MCF 10A (cell line): ENCODE data around the gene SLC35A3. TPM values are rescaled to one million over a fixed set of nuclear protein-coding genes. Genes with fewer than 3 reads are reported as not detected.
"Not testable (repeated sequence)": the region's sequence is repeated elsewhere in the genome, so short reads cannot be mapped to it uniquely, and the experiment has no call there.

ENCODE experiments used
- BruUV-seq: library from RNA; stranded (reverse); fragments of 400-500 nt; replicated peaks from 2 replicates; lab custom pipeline; 2021; lab: Mats Ljungman, UMichigan
- CTCF ChIA-PET: fragments of 300-600 bp; sonication (Branson Sonifier 250); formaldehyde crosslinking; extraction: SDS; loops from one replicate; lab custom pipeline; 2021; ENCODE audit warnings: antibody characterized with exemption, inconsistent platforms; lab: Yijun Ruan, JAX
- POLR2A ChIA-PET: fragments of 300-600, 350-650 bp; sonication (Branson Sonifier 250); formaldehyde crosslinking; extraction: SDS; loops from one replicate; lab custom pipeline; 2020; ENCODE audit warnings: antibody characterized with exemption, inconsistent platforms; lab: Yijun Ruan, JAX
- DNase-seq: peaks from one replicate; pipeline ENCODE4 v3.0.0-alpha.2; 2018; ENCODE audit not compliant: unreplicated experiment
- H3K27ac Mint-ChIP-seq: one replicate; pipeline ENCODE4 v1.8.0; 2022; ENCODE audit warnings: mild to moderate bottlenecking, low read depth, mixed read lengths; ENCODE audit not compliant: unreplicated experiment
- H3K27me3 Mint-ChIP-seq: one replicate; pipeline ENCODE4 v1.8.0; 2022; ENCODE audit warnings: mixed read lengths; ENCODE audit not compliant: insufficient read depth, unreplicated experiment
- H3K36me3 Mint-ChIP-seq: one replicate; pipeline ENCODE4 v1.8.0; 2022; ENCODE audit warnings: mild to moderate bottlenecking, moderate library complexity, mixed read lengths; ENCODE audit not compliant: insufficient read depth, unreplicated experiment
- H3K4me1 Mint-ChIP-seq: one replicate; pipeline ENCODE4 v1.8.0; 2022; ENCODE audit warnings: mixed read lengths; ENCODE audit not compliant: insufficient read depth, unreplicated experiment
- H3K4me3 Mint-ChIP-seq: one replicate; pipeline ENCODE4 v1.8.0; 2022; ENCODE audit warnings: mild to moderate bottlenecking, moderate library complexity, mixed read lengths; ENCODE audit not compliant: unreplicated experiment
- H3K9me3 Mint-ChIP-seq: one replicate; pipeline ENCODE4 v1.8.0; 2022; ENCODE audit warnings: mixed read lengths; ENCODE audit not compliant: unreplicated experiment
- intact Hi-C: fragments of 100-400 bp; cut with micrococcal nuclease; formaldehyde crosslinking; loops from 2 replicates; pipeline ENCODE4 v1.14.1; 2022
- total RNA-seq: library from RNA; stranded (reverse); gene quantifications from 2 replicates; pipeline ENCODE4 v1.2.3, GENCODE V29; 2022
- TF ChIP-seq, protein P1 (sequence below): fragments of 200-600 bp; IDR thresholded peaks from one replicate; pipeline ENCODE4 v1.8.0; 2022; ENCODE audit warnings: antibody characterized with exemption, mild to moderate bottlenecking; ENCODE audit not compliant: unreplicated experiment

The SLC35A3 gene
- total RNA-seq, 1 experiment from 2014 or later, result 15.1 TPM

DNA sequence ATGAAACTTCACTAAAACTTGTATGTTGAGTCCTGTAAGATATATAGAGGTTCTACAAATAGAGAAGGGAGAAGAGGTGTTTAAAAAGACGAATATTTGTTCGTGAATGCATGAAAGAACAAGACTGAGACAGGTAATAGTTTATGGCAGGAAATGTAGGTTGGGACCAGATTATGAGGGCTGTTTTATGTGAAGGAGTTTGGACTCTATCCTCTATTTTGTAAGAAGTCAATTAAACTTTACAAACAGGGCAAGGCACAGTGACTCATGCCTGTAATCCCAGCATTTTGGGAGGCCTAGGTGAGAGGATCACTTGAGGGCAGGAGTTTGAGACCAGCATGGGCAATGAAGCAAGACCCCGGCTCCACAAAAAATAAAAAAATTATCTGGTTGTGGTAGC, 5.7 kb downstream of the SLC35A3 start:
- H3K27me3 Mint-ChIP-seq, result no peaks in the 10 kb centered on the region
- intact Hi-C loops, result no loop called here
- TF ChIP-seq, protein P1, sequence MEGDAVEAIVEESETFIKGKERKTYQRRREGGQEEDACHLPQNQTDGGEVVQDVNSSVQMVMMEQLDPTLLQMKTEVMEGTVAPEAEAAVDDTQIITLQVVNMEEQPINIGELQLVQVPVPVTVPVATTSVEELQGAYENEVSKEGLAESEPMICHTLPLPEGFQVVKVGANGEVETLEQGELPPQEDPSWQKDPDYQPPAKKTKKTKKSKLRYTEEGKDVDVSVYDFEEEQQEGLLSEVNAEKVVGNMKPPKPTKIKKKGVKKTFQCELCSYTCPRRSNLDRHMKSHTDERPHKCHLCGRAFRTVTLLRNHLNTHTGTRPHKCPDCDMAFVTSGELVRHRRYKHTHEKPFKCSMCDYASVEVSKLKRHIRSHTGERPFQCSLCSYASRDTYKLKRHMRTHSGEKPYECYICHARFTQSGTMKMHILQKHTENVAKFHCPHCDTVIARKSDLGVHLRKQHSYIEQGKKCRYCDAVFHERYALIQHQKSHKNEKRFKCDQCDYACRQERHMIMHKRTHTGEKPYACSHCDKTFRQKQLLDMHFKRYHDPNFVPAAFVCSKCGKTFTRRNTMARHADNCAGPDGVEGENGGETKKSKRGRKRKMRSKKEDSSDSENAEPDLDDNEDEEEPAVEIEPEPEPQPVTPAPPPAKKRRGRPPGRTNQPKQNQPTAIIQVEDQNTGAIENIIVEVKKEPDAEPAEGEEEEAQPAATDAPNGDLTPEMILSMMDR, result no peak
- H3K4me3 Mint-ChIP-seq, result no peak overlapping the region
- H3K36me3 Mint-ChIP-seq, result peaks cover 7% of the 10 kb centered on the region
- ChIA-PET POLR2A (no interaction called here), CTCF (no interaction called here)
- H3K4me1 Mint-ChIP-seq, result peaks cover 12% of the 10 kb centered on the region
- H3K9me3 Mint-ChIP-seq, result no peaks in the 10 kb centered on the region
- peak overlapping the region; percentile 36 for H3K27ac Mint-ChIP-seq
- no peak for DNase-seq
- no TSS peak for BruUV-seq

DNA sequence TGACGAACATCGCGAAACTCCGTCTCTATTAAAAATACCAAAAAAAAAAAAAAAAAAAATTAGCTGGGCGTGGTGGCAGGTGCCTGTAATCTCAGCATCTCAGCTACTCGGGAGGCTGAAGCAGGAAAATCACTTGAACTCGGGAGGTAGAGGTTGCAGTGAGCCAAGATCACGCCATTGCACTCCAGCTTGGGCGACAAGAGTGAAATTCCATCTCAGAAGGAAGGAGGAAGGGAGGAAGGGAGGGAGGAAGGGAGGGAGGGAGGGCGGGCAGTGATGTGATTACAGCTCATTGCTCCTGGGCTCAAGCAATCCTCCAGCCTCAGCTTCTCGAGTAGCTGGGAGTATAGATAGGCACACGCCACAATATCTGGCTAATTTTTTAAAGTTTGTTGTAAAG, 7.5 kb downstream of the SLC35A3 start:
- H3K27me3 Mint-ChIP-seq, DNase-seq, H3K4me3 Mint-ChIP-seq, H3K36me3 Mint-ChIP-seq, H3K9me3 Mint-ChIP-seq, BruUV-seq, H3K27ac Mint-ChIP-seq, H3K4me1 Mint-ChIP-seq, CTCF ChIA-PET, intact Hi-C loops: not testable (repeated sequence)
- POLR2A ChIA-PET, result interaction anchor here (0.6 to 1.0 kb wide), 2 partner anchors 8 to 62 kb away, joined by 3 read pairs; partner anchors contain the start of gene SLC35A3

DNA sequence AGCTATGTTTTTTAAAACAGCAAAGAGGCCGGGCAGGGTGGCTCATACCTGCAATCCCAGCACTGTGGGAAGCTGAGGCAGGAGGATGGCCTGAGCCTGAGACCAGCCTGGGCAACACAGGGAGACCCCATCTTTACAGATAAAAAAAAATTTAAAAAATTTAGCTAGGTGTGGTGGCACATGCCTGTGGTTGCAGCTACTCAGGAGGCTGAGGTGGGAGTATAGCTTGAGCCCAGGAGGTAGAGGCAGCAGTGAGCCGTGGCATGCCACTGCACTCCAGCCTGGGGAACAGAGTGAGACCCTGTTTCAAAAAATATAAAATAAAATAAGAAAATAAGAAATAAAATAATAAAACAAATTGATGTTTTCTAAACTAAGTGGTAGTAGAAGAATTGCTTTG, 8.4 kb downstream of the SLC35A3 start:
- H3K4me3 Mint-ChIP-seq, result no peak overlapping the region
- TF ChIP-seq, protein P1, result no peak
- no peak for DNase-seq
- H3K27me3 Mint-ChIP-seq, result no peaks in the 10 kb centered on the region
- no peak overlapping the region for H3K27ac Mint-ChIP-seq
- peaks cover 7% of the 10 kb centered on the region for H3K4me1 Mint-ChIP-seq
- H3K36me3 Mint-ChIP-seq, result peaks cover 7% of the 10 kb centered on the region
- no TSS peak for BruUV-seq
- H3K9me3 Mint-ChIP-seq, result no peaks in the 10 kb centered on the region
- ChIA-PET POLR2A (interaction anchor here (1.0 kb wide), 1 partner anchor 9 kb away, joined by 3 read pairs; the partner anchor contains the start of gene SLC35A3), CTCF (interaction anchor here (0.7 kb wide), 1 partner anchor 9 kb away, joined by 3 read pairs; no protein-coding TSS in a partner anchor)
- intact Hi-C loops, result no loop called here

DNA sequence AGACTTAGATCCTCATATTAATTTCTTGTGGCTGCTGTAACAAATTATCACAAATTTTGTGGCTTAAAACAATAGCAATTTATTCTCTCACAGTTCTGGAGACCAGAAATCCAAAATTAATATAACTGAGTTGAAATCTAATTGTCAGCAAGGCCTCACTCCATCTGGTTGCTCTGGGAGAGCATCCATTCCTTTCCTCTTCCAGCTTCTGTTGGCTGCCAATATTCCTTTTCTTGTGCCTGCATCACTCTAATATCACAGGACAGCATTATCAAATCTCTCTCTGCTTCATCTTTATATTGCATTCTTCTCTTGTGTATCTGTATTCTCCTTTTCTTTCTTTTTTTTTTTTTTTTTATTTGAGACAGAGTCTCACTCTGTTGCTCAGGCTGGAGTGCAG, 9.3 kb downstream of the SLC35A3 start:
- intact Hi-C loops, result no loop called here
- ChIA-PET POLR2A (no interaction called here), CTCF (no interaction called here)
- TF ChIP-seq, protein P1, result no peak
- DNase-seq, result no peak
- peaks cover 7% of the 10 kb centered on the region for H3K36me3 Mint-ChIP-seq
- no peak overlapping the region for H3K4me3 Mint-ChIP-seq
- H3K27ac Mint-ChIP-seq, result no peak overlapping the region
- no peaks in the 10 kb centered on the region for H3K9me3 Mint-ChIP-seq
- no TSS peak for BruUV-seq
- no peaks in the 10 kb centered on the region for H3K27me3 Mint-ChIP-seq
- peaks cover 7% of the 10 kb centered on the region for H3K4me1 Mint-ChIP-seq
